Measurements from ENCODE around the gene PPM1A. TPM values are rescaled to one million over a fixed set of nuclear protein-coding genes. Genes with fewer than 3 reads are reported as not detected.

The PPM1A gene
- total RNA-seq, 1 experiment from 2014 or later: 28.1 TPM

GRCh38 chr14:60214415-60215126, 34.5 kb upstream of the PPM1A start:
- in situ Hi-C loops (cut with HindIII; ENCODE audit: low pct_unique_long_range_greater_than_20kb, low sequenced_read_pairs) (no loop called here), intact Hi-C loops (cut with micrococcal nuclease; ENCODE audit: unreplicated experiment) (no loop called here)
- H3K27me3 ChIP-seq (ENCODE audit: control insufficient read depth, insufficient read depth, low read length): no peaks in the 10 kb centered on the region
- DNase-seq (ENCODE audit: low read depth, low spot score) (no peak), ATAC-seq (no peak)
- H3K9me3 ChIP-seq (ENCODE audit: control insufficient read depth, insufficient read depth, low read depth, low read length): no peaks in the 10 kb centered on the region
- no peaks in the 10 kb centered on the region for H3K36me3 ChIP-seq (ENCODE audit: control insufficient read depth, insufficient read depth, low read length)
- POLR2A ChIA-PET: no interaction called here
- no peak for TF ChIP-seq POLR2AphosphoS5 (IDR thresholded peaks at IDR 0.05; ENCODE audit: low read depth, low read length)
- no peak for TF ChIP-seq REST (IDR thresholded peaks at IDR 0.05; ENCODE audit: insufficient read depth in 1 of 2, low read depth in 2 of 2, low read length in 1 of 2)
- no peak for TF ChIP-seq SIN3A (IDR thresholded peaks at IDR 0.05; ENCODE audit: borderline replicate concordance, insufficient read depth, low read depth, low read length)
- no peak for TF ChIP-seq TCF7L2 (IDR thresholded peaks at IDR 0.05; ENCODE audit: low read depth, low read length)
- TF ChIP-seq CTCF (IDR thresholded peaks at IDR 0.05): no peak
- no peaks in the 10 kb centered on the region for H3K4me1 ChIP-seq (ENCODE audit: control insufficient read depth, insufficient read depth, low read length)
- H3K4me3 ChIP-seq (ENCODE audit: low read depth in 2 of 2, low read length in 2 of 2): no peak overlapping the region
- no peak overlapping the region for H3K27ac ChIP-seq (ENCODE audit: low read length)
- no TSS peak for BruUV-seq (replicated peaks)
- CTCF ChIA-PET: no interaction called here

GRCh38 chr14:60215127-60215444, 33.9 kb upstream of the PPM1A start:
- no peak for DNase-seq (ENCODE audit: low read depth, low spot score)
- POLR2A ChIA-PET: no interaction called here
- TF ChIP-seq TCF7L2 (IDR thresholded peaks at IDR 0.05; ENCODE audit: low read depth, low read length) (no peak), POLR2AphosphoS5 (IDR thresholded peaks at IDR 0.05; ENCODE audit: low read depth, low read length) (no peak), CTCF (IDR thresholded peaks at IDR 0.05) (no peak), SIN3A (IDR thresholded peaks at IDR 0.05; ENCODE audit: borderline replicate concordance, insufficient read depth, low read depth, low read length) (no peak), REST (IDR thresholded peaks at IDR 0.05; ENCODE audit: insufficient read depth in 1 of 2, low read depth in 2 of 2, low read length in 1 of 2) (no peak)

More at GRCh38 chr14:60215127-60215444, 33.9 kb upstream of the PPM1A start:
- intact Hi-C loops (cut with micrococcal nuclease; ENCODE audit: unreplicated experiment) (no loop called here), in situ Hi-C loops (cut with HindIII; ENCODE audit: low pct_unique_long_range_greater_than_20kb, low sequenced_read_pairs) (no loop called here)
- no peak for ATAC-seq
- Histone ChIP-seq H3K4me3 (ENCODE audit: low read depth in 2 of 2, low read length in 2 of 2) (no peak overlapping the region), H3K4me1 (ENCODE audit: control insufficient read depth, insufficient read depth, low read length) (no peaks in the 10 kb centered on the region), H3K27me3 (ENCODE audit: control insufficient read depth, insufficient read depth, low read length) (no peaks in the 10 kb centered on the region), H3K27ac (ENCODE audit: low read length) (no peak overlapping the region), H3K36me3 (ENCODE audit: control insufficient read depth, insufficient read depth, low read length) (no peaks in the 10 kb centered on the region), H3K9me3 (ENCODE audit: control insufficient read depth, insufficient read depth, low read depth, low read length) (no peaks in the 10 kb centered on the region)
- CTCF ChIA-PET: no interaction called here
- no TSS peak for BruUV-seq (replicated peaks)

All from Panc1 (cell line).